Body of pancreas (tissue), 4 donors: ENCODE results near the gene FSIP2. TPM values are rescaled to one million over a fixed set of nuclear protein-coding genes. Genes with fewer than 3 reads are reported as not detected.

Experiments
- ATAC-seq: fragments of 150-250 bp; one replicate; pipeline ENCODE4 v1.9.1; 2016
- DNase-seq, 4 donors: peaks; one replicate each; pipeline ENCODE4 v3.0.0-alpha.2; 2019
- H3K27ac ChIP-seq, 4 donors: fragments of 200-600 bp; sonication (generic); 1 replicate in 3 of 4; 2 replicates in 1 of 4; pipeline versions ENCODE4 v1.5.1 to v1.6.1; 2016 to 2019; ENCODE audit warnings: mild to moderate bottlenecking in 1 of 4, mixed read lengths in 1 of 4, moderate library complexity in 1 of 4
- H3K27me3 ChIP-seq, 2 donors: fragments of 200-600 bp; sonication (generic); one replicate each; pipeline ENCODE4 v1.6.0; 2016; ENCODE audit warnings: mild to moderate bottlenecking in 1 of 2
- H3K36me3 ChIP-seq, 2 donors: fragments of 200-600 bp; sonication (generic); replicated peaks in 1 of 2; 2 replicates each; pipeline ENCODE4 v1.5.1; 2016; ENCODE audit warnings: low read depth in 2 of 2; ENCODE audit not compliant: insufficient read depth in 1 of 2
- H3K4me1 ChIP-seq: fragments of 200-600 bp; sonication (generic); one replicate; pipeline ENCODE4 v1.6.0; 2016
- H3K4me3 ChIP-seq, 2 donors: fragments of 200-600 bp; sonication (generic); 1 replicate in 1 of 2; 2 replicates in 1 of 2; pipeline ENCODE4 v1.5.1; 2016 to 2019
- H3K9me3 ChIP-seq, 3 donors: fragments of 200-600 bp; sonication (generic); 1 replicate in 2 of 3; 2 replicates in 1 of 3; pipeline ENCODE4 v1.5.1; 2016
- POLR2A ChIP-seq, 3 donors: fragments of 450-650 bp; IDR thresholded peaks; one replicate each; pipeline ENCODE4 v1.6.1; 2016; ENCODE audit warnings: antibody characterized with exemption in 3 of 3, mild to moderate bottlenecking in 2 of 3
- WGBS, 2 donors: methylation state at CpG; one replicate each; pipeline ENCODE4 v1.1.5; 2017; 5-methylcytosine and 5-hydroxymethylcytosine counted together
- intact Hi-C: fragments of 100-400 bp; cut with DNase I; formaldehyde crosslinking; loops from one replicate; pipeline ENCODE4 v1.15.1; 2023
- total RNA-seq, 2 donors: library from RNA; depleted of rRNA; stranded (reverse); fragments of >200 nt; gene quantifications; one replicate each; pipeline ENCODE4 v1.1.0, GENCODE V29; 2016
- TF ChIP-seq, protein P1 (sequence below), 7 experiments: fragments of 450-650 bp in 4 of 7; fragments of 200-600 bp in 3 of 7; sonication (generic) in 3 of 7; IDR thresholded peaks; one replicate each; pipeline ENCODE4 v1.5.1; 2016 to 2019; ENCODE audit warnings: antibody characterized with exemption in 7 of 7

The FSIP2 gene
- total RNA-seq, 2 donors from 2014 or later: 1.3 to 3.1 TPM

DNA sequence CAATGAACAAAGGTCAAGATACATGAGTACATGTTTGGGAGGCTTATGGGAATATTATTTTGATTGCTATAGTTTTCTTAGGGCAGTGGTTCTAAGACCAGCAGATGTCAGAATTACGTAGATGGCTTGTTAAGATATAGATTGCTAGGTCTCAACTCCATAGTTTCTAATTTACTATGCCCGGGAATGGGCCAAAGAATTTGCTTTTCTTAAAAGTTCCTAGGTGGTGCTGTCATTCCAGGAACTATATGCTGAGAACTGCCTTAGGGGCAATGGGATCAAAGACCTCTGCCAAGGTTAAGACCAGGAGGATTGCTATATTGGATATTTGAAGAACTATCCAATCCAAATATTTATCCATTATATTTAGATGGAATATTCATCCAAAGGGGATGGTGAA, 141.8 kb downstream of the FSIP2 start:
- ATAC-seq (no peak), DNase-seq (no peak)
- TF ChIP-seq POLR2A (IDR thresholded peaks at IDR 0.05): no peak
- TF ChIP-seq, protein P1, sequence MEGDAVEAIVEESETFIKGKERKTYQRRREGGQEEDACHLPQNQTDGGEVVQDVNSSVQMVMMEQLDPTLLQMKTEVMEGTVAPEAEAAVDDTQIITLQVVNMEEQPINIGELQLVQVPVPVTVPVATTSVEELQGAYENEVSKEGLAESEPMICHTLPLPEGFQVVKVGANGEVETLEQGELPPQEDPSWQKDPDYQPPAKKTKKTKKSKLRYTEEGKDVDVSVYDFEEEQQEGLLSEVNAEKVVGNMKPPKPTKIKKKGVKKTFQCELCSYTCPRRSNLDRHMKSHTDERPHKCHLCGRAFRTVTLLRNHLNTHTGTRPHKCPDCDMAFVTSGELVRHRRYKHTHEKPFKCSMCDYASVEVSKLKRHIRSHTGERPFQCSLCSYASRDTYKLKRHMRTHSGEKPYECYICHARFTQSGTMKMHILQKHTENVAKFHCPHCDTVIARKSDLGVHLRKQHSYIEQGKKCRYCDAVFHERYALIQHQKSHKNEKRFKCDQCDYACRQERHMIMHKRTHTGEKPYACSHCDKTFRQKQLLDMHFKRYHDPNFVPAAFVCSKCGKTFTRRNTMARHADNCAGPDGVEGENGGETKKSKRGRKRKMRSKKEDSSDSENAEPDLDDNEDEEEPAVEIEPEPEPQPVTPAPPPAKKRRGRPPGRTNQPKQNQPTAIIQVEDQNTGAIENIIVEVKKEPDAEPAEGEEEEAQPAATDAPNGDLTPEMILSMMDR (IDR thresholded peaks at IDR 0.05): no peak
- no peaks in the 10 kb centered on the region for H3K36me3 ChIP-seq
- no peak overlapping the region for H3K27ac ChIP-seq
- no peaks in the 10 kb centered on the region for H3K9me3 ChIP-seq
- 86 to 88% methylated on average over 2 of the region's 2 CpGs for WGBS, 2 donors
- H3K27me3 ChIP-seq: no peaks in the 10 kb centered on the region
- H3K4me1 ChIP-seq: no peaks in the 10 kb centered on the region
- intact Hi-C loops: no loop called here
- no peak overlapping the region for H3K4me3 ChIP-seq
